Karpas-422 (cell line): ENCODE data around the gene GPC5. TPM values are rescaled to one million over a fixed set of nuclear protein-coding genes. Genes with fewer than 3 reads are reported as not detected.
A peak's percentile ranks its signal among the peaks of the same experiment; 100 is the strongest.

Source experiments
- DNase-seq: peaks from one replicate; pipeline ENCODE4 v3.0.0-alpha.2; 2015
- H2AFZ ChIP-seq: fragments of 200-600 bp; sonication (generic); 2 replicates; pipeline ENCODE4 v1.6.1; 2014; ENCODE audit warnings: antibody characterized with exemption, low read length, mixed read lengths
- H3K27ac ChIP-seq: fragments of 200-600 bp; sonication (generic); 2 replicates; pipeline ENCODE4 v1.5.1; 2014; ENCODE audit warnings: mild to moderate bottlenecking, low read length, moderate library complexity
- H3K27me3 ChIP-seq: fragments of 200-600 bp; sonication (generic); 2 replicates; pipeline ENCODE4 v1.6.1; 2014; ENCODE audit warnings: low read length, mixed read lengths
- H3K36me3 ChIP-seq: fragments of 200-600 bp; sonication (generic); 2 replicates; pipeline ENCODE4 v1.6.1; 2014; ENCODE audit warnings: low read length, mixed read lengths; ENCODE audit not compliant: insufficient read depth
- H3K4me1 ChIP-seq: fragments of 200-600 bp; sonication (generic); 2 replicates; pipeline ENCODE4 v1.6.1; 2014; ENCODE audit warnings: mild to moderate bottlenecking, low read length, mixed read lengths
- H3K4me2 ChIP-seq: fragments of 200-600 bp; sonication (generic); 2 replicates; pipeline ENCODE4 v1.6.1; 2014; ENCODE audit warnings: low read length, low read depth, mild to moderate bottlenecking; ENCODE audit not compliant: poor library complexity, severe bottlenecking
- H3K4me3 ChIP-seq: fragments of 200-600 bp; sonication (generic); 2 replicates; pipeline ENCODE4 v1.5.1; 2014; ENCODE audit warnings: mild to moderate bottlenecking, antibody characterized with exemption, low read length, mixed read lengths
- H3K79me2 ChIP-seq: fragments of 200-600 bp; sonication (generic); 2 replicates; pipeline ENCODE4 v1.6.1; 2014; ENCODE audit warnings: mild to moderate bottlenecking, low read length, mixed read lengths
- H3K9ac ChIP-seq: fragments of 200-600 bp; sonication (generic); 2 replicates; pipeline ENCODE4 v1.6.0; 2014; ENCODE audit warnings: low read length
- H3K9me2 ChIP-seq: fragments of 200-600 bp; sonication (generic), shearing (Covaris generic); replicated peaks from 2 replicates; pipeline ENCODE4 v1.6.0; 2014; ENCODE audit warnings: mild to moderate bottlenecking, low read length, moderate library complexity; ENCODE audit not compliant: insufficient read depth
- H3K9me3 ChIP-seq: fragments of 300-700, 200-600 bp; sonication (generic); 2 replicates; pipeline ENCODE4 v1.6.1; 2014; ENCODE audit warnings: low read length, mixed read lengths
- H4K20me1 ChIP-seq: fragments of 200-600 bp; sonication (generic); 2 replicates; pipeline ENCODE4 v1.6.1; 2014; ENCODE audit warnings: mild to moderate bottlenecking, antibody characterized with exemption, low read length, low read depth; ENCODE audit not compliant: insufficient read depth
- total RNA-seq: library from RNA; depleted of rRNA; stranded (reverse); fragments of >200 nt; shearing (Covaris generic); gene quantifications from 2 replicates; pipeline ENCODE4 v1.2.3, GENCODE V29; 2014; ENCODE audit warnings: low replicate concordance

The GPC5 gene
- total RNA-seq, 1 experiment from 2014 or later: not detected

GRCh38 chr13:91576590-91576989 is 178.2 kb downstream of the GPC5 start:
- peak; percentile 52 for DNase-seq
- no peaks in the 10 kb centered on the region for H3K9me2 ChIP-seq
- H3K4me2 ChIP-seq: no peak overlapping the region
- H3K27me3 ChIP-seq: no peaks in the 10 kb centered on the region
- H4K20me1 ChIP-seq: no peaks in the 10 kb centered on the region
- H3K79me2 ChIP-seq: no peaks in the 10 kb centered on the region
- H3K9ac ChIP-seq: no peak overlapping the region
- H3K36me3 ChIP-seq: no peaks in the 10 kb centered on the region
- H3K27ac ChIP-seq: no peak overlapping the region
- H3K4me3 ChIP-seq: no peak overlapping the region
- no peaks in the 10 kb centered on the region for H3K4me1 ChIP-seq
- H3K9me3 ChIP-seq: no peaks in the 10 kb centered on the region
- H2AFZ ChIP-seq: no peak overlapping the region

- Histone ChIP-seq H3K79me2 (no peaks in the 10 kb centered on the region), H3K27ac (no peak overlapping the region), H2AFZ (no peak overlapping the region), H4K20me1 (no peaks in the 10 kb centered on the region), H3K4me1 (no peaks in the 10 kb centered on the region), H3K4me2 (no peak overlapping the region), H3K27me3 (no peaks in the 10 kb centered on the region), H3K4me3 (no peak overlapping the region), H3K9me3 (no peaks in the 10 kb centered on the region), H3K9me2 (no peaks in the 10 kb centered on the region), H3K36me3 (no peaks in the 10 kb centered on the region), H3K9ac (no peak overlapping the region)
- DNase-seq: no peak
Observed at GRCh38 chr13:91579320-91579719, 180.9 kb downstream of the GPC5 start.

GRCh38 chr13:91580749-91581148 is 182.3 kb downstream of the GPC5 start:
- H3K9ac ChIP-seq: no peak overlapping the region
- H3K4me3 ChIP-seq: no peak overlapping the region
- no peak overlapping the region for H3K4me2 ChIP-seq
- H2AFZ ChIP-seq: no peak overlapping the region
- no peaks in the 10 kb centered on the region for H3K9me2 ChIP-seq
- no peaks in the 10 kb centered on the region for H3K9me3 ChIP-seq
- H3K27me3 ChIP-seq: no peaks in the 10 kb centered on the region
- no peaks in the 10 kb centered on the region for H3K79me2 ChIP-seq
- H4K20me1 ChIP-seq: no peaks in the 10 kb centered on the region
- H3K27ac ChIP-seq: no peak overlapping the region
- no peaks in the 10 kb centered on the region for H3K4me1 ChIP-seq
- H3K36me3 ChIP-seq: no peaks in the 10 kb centered on the region
- no peak for DNase-seq

GRCh38 chr13:91586609-91587008 is 188.2 kb downstream of the GPC5 start:
- no peak overlapping the region for H3K27ac ChIP-seq
- H4K20me1 ChIP-seq: no peaks in the 10 kb centered on the region
- H2AFZ ChIP-seq: no peak overlapping the region
- no peaks in the 10 kb centered on the region for H3K79me2 ChIP-seq
- no peaks in the 10 kb centered on the region for H3K9me2 ChIP-seq
- no peak overlapping the region for H3K4me2 ChIP-seq
- no peaks in the 10 kb centered on the region for H3K9me3 ChIP-seq
- DNase-seq: no peak
- H3K36me3 ChIP-seq: no peaks in the 10 kb centered on the region
- H3K4me1 ChIP-seq: no peaks in the 10 kb centered on the region
- H3K27me3 ChIP-seq: no peaks in the 10 kb centered on the region
- H3K9ac ChIP-seq: no peak overlapping the region
- H3K4me3 ChIP-seq: no peak overlapping the region

GRCh38 chr13:91588541-91588940 is 190.1 kb downstream of the GPC5 start:
- no peaks in the 10 kb centered on the region for H4K20me1 ChIP-seq
- no peaks in the 10 kb centered on the region for H3K4me1 ChIP-seq
- no peaks in the 10 kb centered on the region for H3K9me3 ChIP-seq
- no peak overlapping the region for H2AFZ ChIP-seq
- H3K36me3 ChIP-seq: no peaks in the 10 kb centered on the region
- H3K4me2 ChIP-seq: no peak overlapping the region
- no peaks in the 10 kb centered on the region for H3K27me3 ChIP-seq
- no peak overlapping the region for H3K9ac ChIP-seq
- H3K9me2 ChIP-seq: no peaks in the 10 kb centered on the region
- no peaks in the 10 kb centered on the region for H3K79me2 ChIP-seq
- no peak overlapping the region for H3K4me3 ChIP-seq
- no peak for DNase-seq
- H3K27ac ChIP-seq: no peak overlapping the region

GRCh38 chr13:91592056-91593014 is 193.9 kb downstream of the GPC5 start:
- H3K9me2 ChIP-seq: no peaks in the 10 kb centered on the region
- H4K20me1 ChIP-seq: no peaks in the 10 kb centered on the region
- no peak overlapping the region for H2AFZ ChIP-seq
- no peak overlapping the region for H3K27ac ChIP-seq
- DNase-seq: no peak
- no peaks in the 10 kb centered on the region for H3K79me2 ChIP-seq
- H3K4me2 ChIP-seq: no peak overlapping the region
- no peak overlapping the region for H3K4me3 ChIP-seq
- H3K4me1 ChIP-seq: no peaks in the 10 kb centered on the region
- no peaks in the 10 kb centered on the region for H3K27me3 ChIP-seq
- no peak overlapping the region for H3K9ac ChIP-seq
- H3K9me3 ChIP-seq: no peaks in the 10 kb centered on the region
- no peaks in the 10 kb centered on the region for H3K36me3 ChIP-seq

GRCh38 chr13:91593456-91593855 is 195.0 kb downstream of the GPC5 start:
- Histone ChIP-seq H2AFZ (no peak overlapping the region), H3K9me2 (no peaks in the 10 kb centered on the region), H3K4me1 (no peaks in the 10 kb centered on the region), H3K27me3 (no peaks in the 10 kb centered on the region), H3K27ac (no peak overlapping the region), H3K9me3 (no peaks in the 10 kb centered on the region), H3K4me3 (no peak overlapping the region), H3K9ac (no peak overlapping the region), H4K20me1 (no peaks in the 10 kb centered on the region), H3K79me2 (no peaks in the 10 kb centered on the region), H3K4me2 (no peak overlapping the region), H3K36me3 (no peaks in the 10 kb centered on the region)
- DNase-seq: no peak

GRCh38 chr13:91594061-91594460 is 195.6 kb downstream of the GPC5 start:
- H3K4me3 ChIP-seq: no peak overlapping the region
- no peaks in the 10 kb centered on the region for H4K20me1 ChIP-seq
- H3K4me2 ChIP-seq: no peak overlapping the region
- no peak overlapping the region for H3K27ac ChIP-seq
- no peak overlapping the region for H3K9ac ChIP-seq
- H3K79me2 ChIP-seq: no peaks in the 10 kb centered on the region
- H2AFZ ChIP-seq: no peak overlapping the region
- no peaks in the 10 kb centered on the region for H3K27me3 ChIP-seq
- no peaks in the 10 kb centered on the region for H3K4me1 ChIP-seq
- H3K9me2 ChIP-seq: no peaks in the 10 kb centered on the region
- H3K36me3 ChIP-seq: no peaks in the 10 kb centered on the region
- no peaks in the 10 kb centered on the region for H3K9me3 ChIP-seq
- no peak for DNase-seq
